Muscle layer of colon (tissue), 2 donors: Measurements from ENCODE around the gene AP1AR.
A peak's percentile ranks its signal among the peaks of the same experiment; 100 is the strongest.

Experiments used
- H3K27ac ChIP-seq: one replicate; pipeline ENCODE4 v1.7.0; 2013; ENCODE audit warnings: low read depth, mild to moderate bottlenecking, low read length, moderate library complexity
- H3K27me3 ChIP-seq, 2 donors: one replicate each; pipeline ENCODE4 v1.7.0; 2013; ENCODE audit warnings: low read length in 2 of 2, mild to moderate bottlenecking in 2 of 2; ENCODE audit not compliant: insufficient read depth in 2 of 2, control insufficient read depth in 1 of 2
- H3K36me3 ChIP-seq: one replicate; pipeline ENCODE4 v1.7.0; 2013; ENCODE audit warnings: mild to moderate bottlenecking, low read length; ENCODE audit not compliant: insufficient read depth
- H3K4me1 ChIP-seq: one replicate; pipeline ENCODE4 v1.7.0; 2013; ENCODE audit warnings: mild to moderate bottlenecking, low read length; ENCODE audit not compliant: insufficient read depth
- H3K4me3 ChIP-seq, 2 donors: one replicate each; pipeline ENCODE4 v1.7.0; 2013; ENCODE audit warnings: low read length in 2 of 2, low read depth in 1 of 2, mild to moderate bottlenecking in 1 of 2, moderate library complexity in 1 of 2
- H3K9ac ChIP-seq: one replicate; pipeline ENCODE4 v1.7.0; 2013; ENCODE audit warnings: low read length
- H3K9me3 ChIP-seq: one replicate; pipeline ENCODE4 v1.7.0; 2013; ENCODE audit warnings: mild to moderate bottlenecking, low read length
- donor health status: abdominal sarcoma.
- donor health status: Adenocarcinoma of cecum.

AP1AR gene

GRCh38 chr4:112230879-112231778, 458 bp upstream of the AP1AR start:
- Histone ChIP-seq H3K4me3 (peak overlapping the region; percentile 83 to 85), H3K27ac (peak overlapping the region; percentile 100)

DNA sequence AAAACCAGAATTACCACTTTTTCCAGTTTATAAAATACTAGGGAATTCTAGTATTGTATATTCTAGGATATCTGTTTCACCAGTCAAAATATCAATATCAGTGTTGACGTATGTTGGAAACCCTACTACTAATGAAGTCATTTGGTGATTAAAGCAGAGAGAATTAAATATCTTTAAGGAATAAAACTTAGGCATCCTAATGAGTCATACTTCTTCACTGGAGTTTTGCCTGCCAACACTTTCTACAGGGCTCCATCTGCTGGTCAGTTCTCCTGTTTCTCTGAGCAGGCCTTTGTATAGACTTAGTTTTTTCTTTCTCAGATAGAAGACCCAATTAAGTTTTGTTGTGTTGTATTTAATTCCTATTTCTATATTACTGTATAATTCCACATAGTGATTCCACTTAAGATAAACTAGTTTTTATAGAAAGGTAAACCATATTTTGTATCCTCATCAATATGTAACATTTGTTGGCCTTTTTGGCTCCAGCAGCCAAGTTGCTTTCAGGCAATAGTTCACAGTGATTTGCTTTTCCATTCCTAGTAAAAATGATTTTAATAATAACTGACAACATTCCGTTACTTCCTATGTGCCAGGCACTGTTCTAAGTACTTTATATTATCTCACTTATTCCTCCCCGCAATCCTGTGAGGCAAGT, 3.5 kb downstream of the AP1AR start:
- Histone ChIP-seq H3K27ac (no peak overlapping the region), H3K27me3 (no peaks in the 10 kb centered on the region), H3K4me1 (peaks cover 19% of the 10 kb centered on the region), H3K4me3 (no peak overlapping the region), H3K9ac (no peak overlapping the region), H3K9me3 (no peaks in the 10 kb centered on the region), H3K36me3 (no peaks in the 10 kb centered on the region)

More at GRCh38 chr4:112230879-112231778, 458 bp upstream of the AP1AR start:
- H3K27me3 ChIP-seq, result no peaks in the 10 kb centered on the region
- peak overlapping the region; percentile 89 for H3K9ac ChIP-seq
- H3K36me3 ChIP-seq, result no peaks in the 10 kb centered on the region
- H3K4me1 ChIP-seq, result peaks cover 18% of the 10 kb centered on the region
- H3K9me3 ChIP-seq, result no peaks in the 10 kb centered on the region

GRCh38 chr4:112236040-112236439, 4.5 kb downstream of the AP1AR start:
- Histone ChIP-seq H3K4me1 (peaks cover 18% of the 10 kb centered on the region), H3K27ac (no peak overlapping the region)

DNA sequence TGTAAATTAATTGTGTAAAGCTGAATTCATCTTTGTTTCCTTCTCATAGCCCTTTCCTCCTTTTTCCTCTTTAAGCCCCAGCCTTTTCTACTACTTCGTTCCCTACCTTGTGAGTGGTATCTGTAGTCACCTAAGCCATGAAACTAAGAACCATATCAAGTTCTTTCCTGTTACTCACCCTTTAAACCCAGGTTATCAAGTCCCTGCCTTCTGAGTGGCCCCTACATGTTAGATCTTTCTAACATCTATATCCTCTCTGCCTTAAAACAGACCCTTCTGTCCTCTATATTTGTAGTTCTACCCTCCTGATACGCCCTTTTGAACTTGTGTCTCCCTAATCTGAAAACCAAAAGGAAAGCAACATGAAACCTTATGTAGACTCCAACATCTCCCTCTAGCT, 7.2 kb downstream of the AP1AR start:
- Histone ChIP-seq H3K27me3 (no peaks in the 10 kb centered on the region), H3K36me3 (no peaks in the 10 kb centered on the region), H3K4me1 (peaks cover 6% of the 10 kb centered on the region), H3K9me3 (no peaks in the 10 kb centered on the region), H3K4me3 (no peak overlapping the region), H3K9ac (no peak overlapping the region), H3K27ac (no peak overlapping the region)

More at GRCh38 chr4:112236040-112236439, 4.5 kb downstream of the AP1AR start:
- Histone ChIP-seq H3K4me3 (no peak overlapping the region), H3K9ac (no peak overlapping the region), H3K27me3 (no peaks in the 10 kb centered on the region), H3K9me3 (no peaks in the 10 kb centered on the region), H3K36me3 (no peaks in the 10 kb centered on the region)

GRCh38 chr4:112245383-112245782, 13.8 kb downstream of the AP1AR start:
- Histone ChIP-seq H3K9ac (no peak overlapping the region), H3K4me3 (no peak overlapping the region), H3K27me3 (no peaks in the 10 kb centered on the region), H3K4me1 (peaks cover 1% of the 10 kb centered on the region), H3K9me3 (no peaks in the 10 kb centered on the region), H3K36me3 (no peaks in the 10 kb centered on the region), H3K27ac (no peak overlapping the region)

DNA sequence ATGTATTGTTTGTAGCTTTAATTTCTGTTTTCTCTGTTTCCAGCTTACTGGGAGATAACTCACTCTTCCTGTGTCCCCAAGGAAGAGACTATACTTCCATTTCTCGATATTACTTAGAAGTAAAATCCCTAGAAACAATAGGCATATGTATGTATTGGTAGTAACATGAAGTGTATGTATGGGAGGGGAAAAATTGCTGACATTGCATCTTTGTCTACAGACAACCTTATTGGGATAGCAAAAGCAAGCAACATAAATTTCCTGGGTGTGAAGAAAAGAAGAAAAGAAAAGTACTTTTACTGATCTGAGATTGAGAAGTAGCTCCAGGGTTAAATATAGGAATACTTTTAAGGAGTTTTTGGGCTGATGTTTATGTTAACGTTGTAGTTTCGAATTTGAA, 15.4 kb downstream of the AP1AR start:
- Histone ChIP-seq H3K36me3 (no peaks in the 10 kb centered on the region), H3K27ac (no peak overlapping the region), H3K4me3 (no peak overlapping the region), H3K9me3 (no peaks in the 10 kb centered on the region), H3K9ac (no peak overlapping the region), H3K4me1 (no peaks in the 10 kb centered on the region), H3K27me3 (no peaks in the 10 kb centered on the region)

DNA sequence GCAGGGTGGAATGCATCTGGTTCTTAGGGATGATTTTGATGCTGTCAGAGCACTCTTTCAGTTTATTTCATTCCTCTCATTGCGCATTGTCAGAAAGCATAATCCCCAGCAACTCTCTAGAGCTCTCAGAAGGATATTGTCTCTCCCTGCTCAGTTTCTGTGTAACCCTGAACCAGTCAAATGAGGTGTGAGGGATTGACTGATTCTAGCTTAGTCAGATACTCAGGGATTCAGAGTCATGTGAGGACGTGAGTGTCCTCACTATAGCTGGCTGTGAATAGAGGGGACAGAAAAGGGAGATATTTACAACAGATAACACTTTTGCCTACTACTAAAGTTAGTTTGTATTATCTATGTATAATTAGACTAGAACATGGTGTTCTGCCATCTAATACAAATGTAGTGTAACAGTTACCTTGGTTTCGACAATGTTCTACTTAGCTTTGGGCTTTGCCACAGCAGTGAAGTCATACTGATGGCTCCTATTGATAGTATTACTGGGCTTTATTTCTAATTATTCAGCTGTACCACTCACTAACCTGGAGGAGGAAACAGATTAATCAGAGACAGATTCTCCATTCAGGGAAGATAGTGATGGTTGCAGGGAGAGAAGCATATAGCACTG, 19.5 kb downstream of the AP1AR start:
- Histone ChIP-seq H3K27me3 (no peaks in the 10 kb centered on the region), H3K27ac (no peak overlapping the region), H3K4me1 (no peaks in the 10 kb centered on the region), H3K4me3 (no peak overlapping the region), H3K9ac (no peak overlapping the region), H3K36me3 (no peaks in the 10 kb centered on the region), H3K9me3 (no peaks in the 10 kb centered on the region)

DNA sequence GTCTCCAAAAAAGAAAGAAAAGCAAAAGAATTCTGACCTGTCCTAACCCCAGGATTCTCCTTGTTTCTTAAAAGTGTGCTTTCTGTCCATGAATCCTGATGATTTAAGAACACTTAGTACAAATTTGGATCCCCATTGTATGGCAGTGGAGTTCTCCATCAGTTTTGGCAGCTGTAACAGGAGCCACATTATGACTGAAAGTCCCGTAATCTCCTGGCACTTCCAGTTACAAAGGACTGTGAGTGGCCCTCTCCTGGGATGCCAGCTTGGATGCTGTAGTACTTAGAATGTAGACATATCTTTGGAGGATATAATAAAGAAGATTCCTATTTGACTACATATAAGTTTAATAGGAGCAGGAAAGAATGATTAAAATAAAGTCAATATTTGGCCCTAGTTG, 20.6 kb downstream of the AP1AR start:
- no peaks in the 10 kb centered on the region for H3K36me3 ChIP-seq
- H3K4me3 ChIP-seq, result no peak overlapping the region
- no peak overlapping the region for H3K27ac ChIP-seq
- H3K9ac ChIP-seq, result no peak overlapping the region
- no peaks in the 10 kb centered on the region for H3K4me1 ChIP-seq
- no peaks in the 10 kb centered on the region for H3K9me3 ChIP-seq
- H3K27me3 ChIP-seq, result no peaks in the 10 kb centered on the region

DNA sequence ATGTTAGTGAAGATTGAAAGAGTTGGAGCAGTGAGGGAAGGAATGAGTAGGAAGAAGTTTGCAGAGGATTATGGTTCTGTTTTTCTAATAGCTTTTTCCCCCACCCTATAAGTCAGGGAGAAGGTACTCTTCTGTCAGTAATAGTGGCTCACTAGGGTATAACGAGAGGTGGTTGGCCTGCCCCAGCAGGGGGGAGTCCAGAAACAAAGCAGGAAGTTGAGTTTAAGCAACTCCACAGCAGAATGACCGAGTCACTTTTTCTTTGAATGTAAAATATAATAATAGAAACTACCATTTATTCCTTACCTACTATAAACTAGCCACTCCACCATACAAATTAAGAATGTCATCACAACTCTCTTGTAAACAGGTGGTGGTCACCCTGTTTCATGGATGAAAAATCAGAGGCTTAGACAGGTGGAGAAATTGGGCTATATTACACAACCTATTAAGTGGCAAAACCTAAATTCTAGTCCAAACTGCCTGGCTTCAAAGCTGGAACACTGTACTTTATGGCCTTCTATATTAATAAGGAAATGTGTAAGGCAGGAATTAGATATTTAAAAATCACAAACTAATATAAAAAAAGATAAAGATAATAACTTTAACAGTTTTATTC, 21.9 kb downstream of the AP1AR start:
- Histone ChIP-seq H3K36me3 (no peaks in the 10 kb centered on the region), H3K27me3 (no peaks in the 10 kb centered on the region), H3K9me3 (no peaks in the 10 kb centered on the region), H3K4me3 (no peak overlapping the region), H3K4me1 (no peaks in the 10 kb centered on the region), H3K27ac (no peak overlapping the region), H3K9ac (no peak overlapping the region)

- H3K9me3 ChIP-seq, result no peaks in the 10 kb centered on the region
- H3K4me1 ChIP-seq, result no peaks in the 10 kb centered on the region
- H3K36me3 ChIP-seq, result peaks cover 12% of the 10 kb centered on the region
- no peaks in the 10 kb centered on the region for H3K27me3 ChIP-seq
- no peak overlapping the region for H3K4me3 ChIP-seq
- no peak overlapping the region for H3K27ac ChIP-seq
- H3K9ac ChIP-seq, result no peak overlapping the region
These were observed 25.5 kb downstream of the AP1AR start for GRCh38 chr4:112257098-112257497.

GRCh38 chr4:112266823-112267222, 35.2 kb downstream of the AP1AR start:
- no peaks in the 10 kb centered on the region for H3K9me3 ChIP-seq
- H3K9ac ChIP-seq, result no peak overlapping the region
- H3K4me1 ChIP-seq, result no peaks in the 10 kb centered on the region
- H3K27ac ChIP-seq, result no peak overlapping the region
- peaks cover 7% of the 10 kb centered on the region for H3K36me3 ChIP-seq
- no peak overlapping the region for H3K4me3 ChIP-seq
- no peaks in the 10 kb centered on the region for H3K27me3 ChIP-seq
